GM18498 (cell line): ENCODE results near the gene KRT72.

Source experiments
- ATAC-seq: cut with Tn5 transposase; IDR thresholded peaks from one replicate; pipeline ENCODE4 v1.9.1; 2021; ENCODE audit warnings: mild to moderate bottlenecking, moderate library complexity; ENCODE audit not compliant: unreplicated experiment

The KRT72 gene

DNA sequence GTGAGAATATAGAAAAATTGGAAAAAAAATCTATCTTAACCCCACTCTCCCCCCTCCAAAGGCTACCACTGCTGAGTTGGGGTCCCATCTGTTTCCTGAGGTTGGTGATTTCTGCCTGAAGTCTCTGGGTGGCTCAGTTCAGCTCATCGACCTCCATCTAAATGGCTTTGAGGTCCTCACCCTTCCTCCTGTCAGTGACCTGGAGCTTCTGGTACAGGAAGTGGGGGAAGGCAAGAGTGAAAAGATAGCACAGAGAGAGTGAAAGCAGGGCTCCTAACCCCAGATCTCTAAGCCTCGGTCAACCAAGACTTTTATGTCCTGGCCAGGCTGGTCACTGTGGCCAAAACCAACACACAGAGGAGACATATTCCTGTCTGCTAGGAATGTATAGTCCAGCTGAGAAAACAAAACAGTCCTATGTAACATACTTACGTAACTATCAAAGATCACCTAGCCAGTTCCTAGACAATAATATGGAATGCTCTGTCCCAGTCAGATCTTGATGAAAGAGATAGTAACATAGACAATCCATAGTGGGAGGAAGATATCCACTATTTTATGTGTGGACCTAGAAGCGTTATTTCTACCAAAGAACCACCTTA, 29.4 kb upstream of the KRT72 start:
- ATAC-seq = no peak

DNA sequence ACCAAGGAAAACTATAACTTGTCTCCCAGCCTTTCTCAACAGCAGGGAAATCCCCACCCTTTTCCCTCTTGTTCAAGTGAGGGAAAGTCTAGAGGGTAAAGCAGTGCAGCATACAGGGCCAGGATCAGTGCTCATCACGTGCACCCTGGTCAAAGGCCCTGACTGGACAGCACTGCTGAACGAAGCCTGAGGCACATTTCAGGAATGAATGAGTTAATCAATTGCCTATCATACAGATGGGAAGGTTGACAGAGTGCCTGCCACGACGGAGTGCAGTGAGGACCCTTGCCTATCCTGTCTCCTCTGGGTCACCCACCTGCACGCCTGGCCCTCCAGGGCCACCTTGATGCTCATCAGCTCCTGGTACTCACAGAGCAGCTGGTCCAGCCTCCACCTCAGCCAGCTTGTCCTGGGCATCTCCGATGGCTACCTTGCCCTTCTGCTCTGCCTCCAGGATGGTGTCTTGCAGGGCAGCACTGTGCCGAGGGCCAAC, 28.8 kb upstream of the KRT72 start:
- ATAC-seq = no peak

DNA sequence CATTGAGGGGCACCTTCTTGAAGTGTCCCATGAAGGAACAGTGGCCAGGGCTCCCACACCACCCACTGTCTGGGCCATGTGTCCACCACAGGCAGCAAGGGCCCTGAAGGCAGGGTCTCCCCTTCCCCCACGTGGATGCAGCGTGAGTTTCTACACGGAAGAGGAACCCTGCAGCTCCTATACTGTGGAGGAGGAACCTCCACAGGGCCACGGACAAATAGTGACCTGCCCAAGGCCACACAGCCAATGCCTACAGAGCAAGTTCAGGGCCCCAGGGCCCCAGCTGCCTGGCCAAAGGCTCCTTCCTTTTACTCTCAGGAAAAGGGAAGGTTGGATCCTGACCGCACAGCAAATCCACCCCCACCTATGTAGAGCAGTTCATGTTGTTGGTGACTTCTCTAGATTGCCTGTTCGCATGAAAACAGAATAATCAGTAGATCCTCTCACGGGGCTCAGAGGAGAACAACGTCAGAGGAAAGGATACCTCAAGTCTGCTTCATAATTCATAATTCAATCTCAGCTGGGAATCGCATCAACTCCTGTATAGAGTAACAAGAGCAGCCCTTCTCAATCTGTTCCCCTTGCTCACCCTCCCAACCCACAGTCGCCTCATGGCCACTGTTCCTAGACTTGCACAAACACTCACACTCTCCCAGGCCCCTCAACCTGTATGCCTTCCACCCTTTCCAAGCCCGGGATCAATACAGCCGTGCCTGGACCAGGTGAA, 28.2 kb upstream of the KRT72 start:
- ATAC-seq = no peak

DNA sequence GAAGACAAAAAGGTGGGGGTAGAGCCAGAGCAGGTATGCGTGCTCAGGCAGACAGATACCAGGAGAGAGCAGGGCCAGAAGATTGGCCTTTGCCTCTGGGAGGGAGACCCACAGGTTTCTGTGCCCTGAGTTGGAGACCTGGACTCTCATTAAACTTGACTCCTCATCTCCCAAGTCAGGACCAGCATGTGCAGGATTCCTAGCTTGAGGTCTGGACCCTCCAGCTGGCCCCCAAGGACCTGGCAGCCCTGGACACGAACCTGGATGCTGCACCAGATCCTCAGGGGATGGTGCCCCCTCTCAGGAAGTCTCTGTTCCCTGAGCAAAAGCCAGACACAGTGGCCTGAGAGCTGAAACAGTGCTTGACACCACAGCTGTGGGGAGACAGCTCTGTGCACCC, 27.6 kb upstream of the KRT72 start:
- no peak for ATAC-seq

DNA sequence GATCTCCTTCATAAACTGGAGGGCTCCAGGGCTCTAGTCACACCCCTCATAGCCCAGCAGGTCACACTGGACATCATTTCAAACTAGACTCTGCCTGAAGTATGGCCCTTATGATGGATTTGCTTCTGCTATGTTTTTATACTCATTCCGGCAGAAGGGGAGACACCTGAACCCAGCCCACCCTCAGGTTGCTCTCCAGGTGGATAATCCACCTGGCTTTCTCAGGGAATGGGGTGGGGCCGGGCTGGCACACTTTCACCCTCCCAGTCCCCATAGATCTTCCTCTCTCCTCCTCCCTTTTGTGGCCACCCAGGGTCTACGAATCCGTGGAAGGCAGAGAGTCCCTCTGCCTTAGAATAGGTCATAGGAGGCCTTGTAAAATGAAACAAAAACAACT, 26.8 kb upstream of the KRT72 start:
- no peak for ATAC-seq

DNA sequence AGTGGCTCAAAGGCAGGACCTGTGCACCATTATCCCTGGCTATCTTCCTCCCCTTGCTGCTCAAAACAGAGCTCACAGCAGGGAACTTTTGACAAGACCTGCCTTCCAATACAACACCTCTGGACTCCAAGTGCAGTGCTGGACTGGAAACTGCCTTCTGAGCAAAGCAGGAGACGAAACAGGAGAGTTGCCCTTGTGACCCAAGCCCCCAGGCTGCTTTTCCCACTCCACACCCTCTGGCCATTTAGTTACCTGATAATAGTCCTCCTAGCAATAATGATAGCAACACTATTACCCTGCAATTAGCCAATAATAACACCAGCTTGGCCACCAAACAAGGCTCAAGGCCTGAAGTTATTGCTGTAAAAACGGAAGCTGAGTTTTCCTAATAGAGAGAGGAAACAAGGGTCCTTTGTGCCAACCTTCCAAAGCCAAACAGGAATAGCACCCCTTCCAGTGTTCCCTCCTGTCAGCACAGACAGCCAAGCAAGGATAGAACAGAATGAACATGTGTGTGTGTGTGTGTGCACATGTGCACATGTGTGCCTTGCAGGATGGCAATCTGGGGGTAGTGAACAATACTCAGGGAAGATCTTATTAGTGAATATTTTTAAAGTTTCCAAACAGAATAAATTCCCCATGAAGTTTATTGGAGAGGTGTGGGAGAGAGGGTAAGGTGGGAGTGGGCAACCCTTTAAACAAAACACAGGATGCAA, 26.3 kb upstream of the KRT72 start:
- no peak for ATAC-seq

DNA sequence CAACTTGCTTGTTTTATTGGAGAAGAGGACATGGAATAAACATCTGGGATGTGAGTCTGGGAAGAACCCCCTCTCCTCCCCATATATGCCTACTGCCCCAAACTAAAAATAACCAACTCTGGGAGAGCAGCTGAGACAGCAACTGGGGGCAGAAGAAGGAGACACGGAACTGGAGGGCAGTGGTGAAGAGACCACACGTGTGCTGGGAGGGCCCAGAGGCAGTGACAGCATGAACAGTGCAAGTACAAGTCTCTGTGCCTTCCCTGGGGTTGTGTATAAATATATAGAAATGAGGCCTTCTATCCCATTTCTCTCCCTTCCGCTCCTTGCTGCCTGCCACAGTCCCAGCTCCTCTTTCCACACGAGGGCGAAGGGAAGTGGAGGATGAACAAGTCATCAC, 21.1 kb upstream of the KRT72 start:
- no peak for ATAC-seq

DNA sequence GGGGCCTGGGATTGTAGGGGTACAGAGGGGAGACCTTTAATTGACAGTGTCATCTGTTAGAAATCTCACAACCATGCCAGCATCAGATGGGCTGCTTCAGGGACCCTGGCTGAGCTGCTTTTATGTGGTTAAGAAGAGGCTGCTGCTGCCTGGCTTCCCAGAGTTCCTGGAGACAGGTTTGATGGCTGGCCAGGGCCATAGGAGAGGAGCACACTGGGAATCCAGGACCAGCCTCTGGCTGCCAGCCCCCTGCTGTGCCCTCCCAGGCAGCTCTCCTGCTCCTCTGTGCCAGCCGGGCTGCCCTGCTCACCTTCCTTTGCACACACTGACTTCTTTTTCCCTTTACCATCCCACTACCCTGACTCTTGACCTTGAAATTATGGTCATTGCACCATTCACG, 17.6 kb upstream of the KRT72 start:
- no peak for ATAC-seq

DNA sequence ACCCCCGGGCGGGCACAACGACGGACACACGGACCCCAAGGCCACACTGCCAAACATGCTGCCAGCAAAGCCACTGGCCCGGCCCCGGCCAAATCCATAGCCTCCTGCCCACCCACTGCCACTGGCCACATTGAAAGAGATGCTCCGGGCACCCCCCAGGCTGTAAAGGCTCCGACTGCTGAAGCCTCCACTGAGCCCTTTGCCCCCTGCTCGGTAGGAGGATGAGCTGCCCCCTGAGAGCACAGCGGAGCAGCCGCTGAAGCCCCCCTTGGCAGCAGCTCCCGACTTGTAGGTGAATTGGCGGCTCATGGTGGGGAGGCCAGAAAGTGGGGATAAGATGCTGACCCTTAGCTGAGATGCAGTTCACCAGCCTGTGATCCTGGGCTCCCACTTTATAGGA, 17.0 kb upstream of the KRT72 start, which contains the start of gene KRT73:
Gene KRT73 (minus strand): TSS at position 344 of the 400 bp plus-strand sequence. CDS start 35 bp downstream, at position 309.
- no peak for ATAC-seq

DNA sequence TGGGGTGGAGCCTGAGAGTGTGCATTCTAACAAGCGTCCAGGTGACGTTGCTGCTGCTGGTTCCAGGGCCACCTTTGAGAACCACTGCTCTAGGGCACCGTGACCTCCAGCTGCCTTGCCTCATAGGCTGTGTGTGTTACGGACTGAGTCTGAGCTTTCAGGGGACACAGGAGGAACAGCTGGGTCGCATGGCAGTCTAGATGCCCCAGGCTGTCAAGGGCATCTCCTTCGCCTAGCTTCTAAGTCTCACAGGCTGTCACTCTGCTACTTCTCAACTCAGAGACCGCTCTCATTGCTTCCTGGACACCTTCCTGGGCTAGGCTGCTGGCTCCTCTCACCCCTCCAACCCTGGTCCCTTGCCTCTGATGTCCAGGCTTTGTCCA, 16.1 kb upstream of the KRT72 start:
- ATAC-seq = no peak

DNA sequence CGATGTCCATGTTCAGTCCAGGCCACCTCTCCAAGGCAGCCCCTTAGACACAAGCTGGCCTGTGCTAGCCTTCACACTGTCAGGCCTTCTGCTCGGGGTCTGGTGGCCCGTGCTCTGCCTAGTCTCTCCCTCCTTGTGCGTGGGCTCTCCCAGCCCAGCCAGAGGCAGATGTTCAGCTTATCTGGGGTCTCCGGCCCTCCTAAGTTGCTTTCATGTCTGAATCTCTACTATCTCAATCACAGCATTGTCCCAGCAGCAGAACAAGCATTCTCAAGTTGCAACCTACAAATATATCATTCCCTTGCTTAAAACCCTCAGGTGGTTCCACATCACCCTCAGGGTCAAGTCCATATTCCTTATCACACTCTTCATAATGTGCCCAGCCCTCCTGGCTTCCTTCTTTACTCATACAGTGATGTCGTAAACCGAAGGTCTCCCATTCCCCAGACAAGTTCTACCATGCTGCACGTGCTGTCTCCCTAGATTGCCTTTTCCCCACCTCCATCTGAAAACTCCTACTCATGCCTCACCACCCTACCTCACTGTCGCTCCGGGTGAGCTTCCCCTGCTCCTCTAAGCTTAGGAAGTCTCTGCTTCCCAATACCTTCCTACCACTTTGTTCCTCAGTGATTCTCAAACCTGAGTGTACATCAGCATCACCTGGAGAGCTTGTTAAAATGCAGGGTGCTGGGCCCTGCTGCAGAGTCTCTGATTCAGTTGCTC, 15.6 kb upstream of the KRT72 start:
- no peak for ATAC-seq

DNA sequence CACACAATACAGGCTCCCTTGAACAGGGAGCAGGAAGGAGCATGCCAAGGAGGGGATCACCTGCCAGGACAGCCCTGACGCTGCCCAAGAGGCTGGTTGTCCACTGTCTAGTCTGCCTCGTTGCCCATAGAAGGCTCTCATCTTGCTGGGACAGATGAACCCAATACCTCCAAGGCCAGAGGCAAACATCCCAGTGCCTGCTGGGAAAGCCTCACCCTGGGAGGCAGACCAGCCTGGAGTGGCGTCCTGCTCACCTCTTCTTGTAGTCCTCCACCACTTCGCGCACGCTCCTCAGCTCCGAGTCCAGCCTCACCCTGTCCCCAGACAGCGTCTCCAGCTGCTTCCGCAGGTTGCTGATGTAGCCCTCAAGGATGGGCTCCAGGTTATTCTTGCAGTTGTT, 14.6 kb upstream of the KRT72 start:
- ATAC-seq = no peak

DNA sequence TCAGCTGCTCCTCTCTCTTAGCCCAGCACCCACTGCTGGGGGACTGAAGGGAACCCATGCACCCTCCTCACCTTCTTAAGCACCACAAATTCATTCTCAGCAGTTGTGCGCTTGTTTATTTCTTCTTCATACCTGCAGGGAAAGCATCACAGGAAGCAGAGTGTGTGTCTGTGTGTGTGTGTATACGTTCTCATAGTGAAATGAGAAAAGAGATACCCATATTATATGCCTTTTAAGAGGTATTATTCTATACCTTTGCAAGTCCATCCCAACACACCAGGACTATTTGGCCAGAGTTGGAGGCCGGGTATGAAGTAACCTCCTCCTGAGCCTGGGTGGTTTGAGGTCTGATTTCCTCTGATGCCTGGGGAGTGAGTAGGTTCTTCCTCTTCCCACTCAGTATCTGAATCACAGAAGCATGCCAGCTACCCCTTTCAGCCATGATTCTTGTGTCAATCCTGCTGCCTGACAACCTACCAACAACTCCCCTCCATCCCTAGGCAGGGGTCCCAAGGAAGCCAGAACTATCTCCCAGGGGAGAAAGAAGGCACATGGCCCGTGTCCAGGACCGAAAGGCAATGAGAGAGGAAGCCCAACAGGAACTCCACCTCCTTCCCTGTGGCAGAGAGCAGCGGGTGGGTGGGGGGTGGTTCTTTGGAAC, 14.1 kb upstream of the KRT72 start:
- no peak for ATAC-seq

DNA sequence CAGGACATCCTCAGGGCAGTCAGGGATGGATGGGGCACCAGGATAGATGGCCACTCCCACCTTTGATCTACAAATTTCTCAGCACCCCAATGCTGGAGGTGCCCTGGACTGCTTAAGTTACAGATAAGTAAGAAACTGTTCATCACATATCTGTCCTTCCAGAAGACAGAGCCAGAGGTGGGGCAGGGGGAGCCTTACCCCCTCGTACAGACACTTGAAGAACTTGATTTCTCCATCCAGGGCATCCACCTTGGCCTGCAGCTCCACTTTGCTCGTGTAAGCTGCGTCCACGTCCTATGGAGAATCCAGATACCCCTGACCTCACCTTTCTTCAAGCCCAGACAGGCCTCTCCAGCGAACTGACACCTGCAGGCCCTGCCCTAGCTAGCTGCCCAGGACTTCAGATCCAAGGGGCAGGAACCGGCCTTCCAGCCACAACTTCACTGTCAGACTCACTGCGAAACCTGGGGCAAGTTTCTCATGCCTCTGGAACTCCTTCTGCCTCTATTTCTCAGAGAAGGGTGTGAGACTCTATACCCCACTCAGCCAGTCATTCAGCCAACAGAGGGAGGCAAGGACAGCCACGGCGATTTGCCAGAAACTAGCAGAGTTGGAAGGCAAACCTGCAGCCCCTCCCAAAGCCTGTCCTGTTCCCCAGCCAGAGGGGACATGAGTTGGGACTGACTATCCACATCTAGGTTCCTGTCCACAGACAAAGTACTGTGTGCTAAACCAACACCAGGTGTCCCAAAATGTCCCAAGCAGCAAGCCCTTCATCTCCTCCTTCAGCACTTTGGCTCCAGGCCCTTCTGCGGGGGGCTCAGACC, 13.3 kb upstream of the KRT72 start:
- ATAC-seq = no peak

DNA sequence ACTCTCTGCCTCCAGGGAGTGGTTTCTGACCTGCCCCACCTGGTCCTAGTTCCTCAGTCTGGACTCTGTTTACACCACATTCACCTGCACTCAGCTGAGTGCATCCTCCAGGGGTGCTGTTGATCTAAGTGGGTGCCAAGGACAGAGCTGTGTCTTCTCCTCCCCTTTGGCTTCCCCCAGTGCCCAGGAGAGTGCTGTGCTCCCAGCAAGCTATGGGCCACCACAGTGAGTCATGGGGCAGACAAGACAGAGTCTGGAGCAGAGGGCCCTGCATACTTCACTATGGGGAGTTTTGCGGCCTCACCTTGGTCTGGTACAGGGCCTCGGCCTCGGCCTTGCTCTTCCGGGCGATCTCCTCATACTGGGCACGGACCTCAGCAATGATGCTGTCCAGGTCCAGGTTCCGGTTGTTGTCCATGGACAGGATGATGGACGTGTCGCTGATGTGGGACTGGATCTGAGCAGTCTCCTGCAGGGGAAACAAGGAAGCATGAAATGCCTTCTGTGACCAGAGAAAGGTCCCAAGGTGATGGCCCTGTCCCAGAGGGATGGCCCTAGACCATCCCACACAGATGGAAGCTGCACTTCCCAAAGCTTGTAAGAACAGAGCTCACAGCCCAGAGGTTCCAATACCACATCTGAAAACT, 12.2 kb upstream of the KRT72 start:
- ATAC-seq = no peak

DNA sequence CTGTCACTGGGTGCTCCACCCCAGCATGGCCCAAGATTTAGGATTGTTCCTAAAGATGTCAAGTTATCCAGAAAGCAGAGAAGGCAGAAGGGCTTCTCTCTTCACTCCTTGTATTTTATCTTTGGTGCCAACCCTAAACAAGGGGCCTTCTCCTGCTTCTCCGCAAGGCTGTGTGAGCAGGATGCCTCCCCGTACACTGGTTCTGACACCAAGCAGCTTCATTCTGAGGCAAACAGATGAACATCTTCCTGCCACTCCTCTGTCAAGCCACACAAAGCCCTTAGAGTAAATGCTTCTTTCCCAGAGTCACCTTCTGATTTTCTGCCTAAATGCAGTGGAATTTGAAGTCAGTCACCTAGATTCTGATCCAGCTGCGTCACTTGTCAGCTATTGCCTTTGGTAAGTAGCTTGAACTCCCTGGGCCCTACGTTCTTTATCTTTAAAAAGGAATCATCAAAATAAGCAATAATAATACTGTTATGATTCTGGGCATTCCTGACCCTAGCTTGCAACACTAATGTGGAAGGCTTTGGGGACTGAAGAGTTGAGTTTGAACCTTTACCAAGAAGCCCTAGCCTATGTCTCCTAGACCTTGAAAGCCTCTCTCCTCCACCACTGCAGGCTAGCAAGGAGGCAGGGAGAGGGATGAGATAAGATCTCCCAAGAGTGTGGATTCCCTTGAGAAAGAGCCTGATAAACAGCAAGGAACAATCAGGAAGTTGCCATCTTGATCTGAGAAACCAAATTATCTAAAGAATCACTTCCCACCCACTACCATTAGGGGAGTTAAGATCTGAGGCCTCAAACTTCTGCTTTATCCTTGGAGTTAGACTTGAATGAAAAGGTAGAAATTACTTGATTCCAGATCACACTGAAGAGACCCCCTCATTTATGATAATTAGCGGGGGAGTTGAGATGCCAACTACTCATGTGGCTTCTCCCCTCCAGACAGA, 11.4 kb upstream of the KRT72 start:
- ATAC-seq = no peak

DNA sequence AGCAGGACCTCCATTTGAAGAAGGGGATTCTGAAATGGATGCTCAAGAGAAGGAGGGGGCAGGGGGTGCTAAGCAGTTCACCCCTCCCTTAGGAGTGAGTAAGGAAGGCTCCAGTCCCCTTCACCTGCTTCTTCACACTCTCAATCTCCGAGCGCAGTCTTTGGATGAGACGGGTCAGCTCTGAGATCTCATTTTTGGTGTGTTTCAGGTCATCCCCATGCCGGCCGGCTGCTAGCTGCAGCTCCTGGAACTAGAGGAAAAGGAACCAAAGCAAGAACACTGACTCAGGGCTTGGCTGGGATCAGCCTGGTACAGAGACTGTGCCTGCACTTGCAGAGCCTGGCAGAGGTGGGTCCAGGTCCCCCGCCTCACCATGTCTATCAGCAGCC, 9.8 kb upstream of the KRT72 start:
- ATAC-seq = no peak

DNA sequence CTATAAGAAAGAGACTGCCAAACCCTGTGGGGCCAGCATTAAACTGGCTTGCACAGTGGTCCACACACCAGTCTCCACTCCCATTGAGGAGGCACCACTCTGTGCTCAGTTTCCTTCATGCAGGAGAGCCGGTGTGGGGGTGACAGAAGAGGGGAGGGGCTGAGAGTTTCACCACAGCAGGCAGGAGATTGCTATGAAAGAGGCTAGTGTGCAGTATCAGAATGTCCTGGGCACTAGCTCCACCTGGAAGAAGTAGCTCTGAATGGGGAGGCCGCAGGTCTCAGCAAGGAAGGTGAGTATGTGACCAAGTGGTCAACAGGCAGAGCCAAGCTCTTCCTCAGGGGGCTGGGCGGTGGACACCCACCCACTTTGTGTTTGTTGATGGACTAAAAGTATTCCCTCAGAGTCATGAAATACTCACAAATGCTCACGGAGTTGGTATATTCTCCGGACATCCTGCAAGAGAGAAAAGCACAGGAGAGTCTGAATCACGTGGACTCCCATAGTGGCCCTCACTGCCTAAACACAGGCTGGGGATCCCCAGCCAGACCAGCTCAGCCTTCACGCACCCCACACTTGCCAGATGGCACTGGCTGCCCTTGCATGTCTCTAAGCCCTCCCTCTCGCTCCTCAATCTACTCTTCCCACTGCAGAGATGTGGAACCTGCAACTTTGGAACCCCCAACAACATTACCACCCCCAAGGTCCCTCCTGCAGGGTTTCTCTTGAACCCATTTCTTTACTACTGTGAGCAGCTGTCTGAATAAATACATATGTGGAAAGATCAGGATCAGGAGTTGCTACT, 7.8 kb upstream of the KRT72 start:
- no peak for ATAC-seq
